Mesothelial cell of epicardium (in vitro differentiated cells): ENCODE data around the gene CSNK1G2. TPM values are rescaled to one million over a fixed set of nuclear protein-coding genes. Genes with fewer than 3 reads are reported as not detected.

ENCODE experiments used
- DNase-seq, 2 experiments: peaks; one replicate each; pipeline ENCODE4 v3.0.0; 2021; ENCODE audit warnings: low spot score in 2 of 2; ENCODE audit not compliant: unreplicated experiment in 2 of 2
- H3K27ac Mint-ChIP-seq: 2 replicates; pipeline ENCODE4 v1.8.0; 2021; ENCODE audit warnings: mixed read lengths
- H3K27me3 Mint-ChIP-seq: 2 replicates; pipeline ENCODE4 v1.8.0; 2021; ENCODE audit warnings: low read depth, mixed read lengths
- H3K36me3 Mint-ChIP-seq: 2 replicates; pipeline ENCODE4 v1.8.0; 2021; ENCODE audit warnings: mixed read lengths
- H3K4me1 Mint-ChIP-seq: 2 replicates; pipeline ENCODE4 v1.8.0; 2021; ENCODE audit warnings: mixed read lengths
- H3K4me3 Mint-ChIP-seq: 2 replicates; pipeline ENCODE4 v1.8.0; 2021; ENCODE audit warnings: mild to moderate bottlenecking, moderate library complexity, mixed read lengths
- H3K9me3 Mint-ChIP-seq: 2 replicates; pipeline ENCODE4 v1.8.0; 2021; ENCODE audit warnings: mixed read lengths
- total RNA-seq: library from RNA; stranded (reverse); gene quantifications from 3 replicates; pipeline ENCODE4 v1.2.1, GENCODE V29; 2021
- TF ChIP-seq, protein P1 (sequence below): fragments of 200-600 bp; sonication (generic); IDR thresholded peaks from one replicate; pipeline ENCODE4 v1.5.0; 2021; ENCODE audit warnings: antibody characterized with exemption; ENCODE audit not compliant: unreplicated experiment

Gene CSNK1G2
- total RNA-seq, 1 donor from 2014 or later: 79.1 TPM

DNA sequence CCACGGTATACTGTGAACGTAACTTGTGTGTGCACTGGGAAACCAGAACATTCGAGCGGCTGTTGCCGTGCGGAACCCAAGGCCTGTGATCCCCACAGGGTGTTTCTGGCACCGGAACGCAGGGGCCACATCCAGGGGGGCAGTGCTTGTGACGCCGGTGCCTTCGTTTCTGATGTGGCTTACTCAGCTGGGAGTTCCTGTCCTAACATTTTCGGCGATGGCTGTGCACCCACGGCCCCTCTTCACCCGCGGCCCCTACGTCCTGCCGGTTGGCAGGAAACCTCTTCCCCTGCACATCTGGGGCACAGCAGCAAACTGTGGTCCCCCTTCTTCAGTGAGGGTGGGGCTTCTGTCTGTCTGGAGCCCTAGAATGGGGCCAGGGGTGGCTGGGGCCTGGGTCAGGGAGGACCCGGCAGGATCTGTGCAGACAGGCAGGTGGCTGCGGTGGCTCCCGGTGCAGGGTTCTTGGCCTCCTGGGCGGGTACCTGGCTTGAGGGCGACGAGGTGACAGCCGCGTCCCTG, 26.2 kb downstream of the CSNK1G2 start:
- Mint-ChIP-seq H3K4me1 (peaks cover 3% of the 10 kb centered on the region), H3K27ac (no peak overlapping the region), H3K9me3 (no peaks in the 10 kb centered on the region), H3K27me3 (no peaks in the 10 kb centered on the region), H3K36me3 (peaks cover 10% of the 10 kb centered on the region), H3K4me3 (no peak overlapping the region)
- TF ChIP-seq, protein P1, sequence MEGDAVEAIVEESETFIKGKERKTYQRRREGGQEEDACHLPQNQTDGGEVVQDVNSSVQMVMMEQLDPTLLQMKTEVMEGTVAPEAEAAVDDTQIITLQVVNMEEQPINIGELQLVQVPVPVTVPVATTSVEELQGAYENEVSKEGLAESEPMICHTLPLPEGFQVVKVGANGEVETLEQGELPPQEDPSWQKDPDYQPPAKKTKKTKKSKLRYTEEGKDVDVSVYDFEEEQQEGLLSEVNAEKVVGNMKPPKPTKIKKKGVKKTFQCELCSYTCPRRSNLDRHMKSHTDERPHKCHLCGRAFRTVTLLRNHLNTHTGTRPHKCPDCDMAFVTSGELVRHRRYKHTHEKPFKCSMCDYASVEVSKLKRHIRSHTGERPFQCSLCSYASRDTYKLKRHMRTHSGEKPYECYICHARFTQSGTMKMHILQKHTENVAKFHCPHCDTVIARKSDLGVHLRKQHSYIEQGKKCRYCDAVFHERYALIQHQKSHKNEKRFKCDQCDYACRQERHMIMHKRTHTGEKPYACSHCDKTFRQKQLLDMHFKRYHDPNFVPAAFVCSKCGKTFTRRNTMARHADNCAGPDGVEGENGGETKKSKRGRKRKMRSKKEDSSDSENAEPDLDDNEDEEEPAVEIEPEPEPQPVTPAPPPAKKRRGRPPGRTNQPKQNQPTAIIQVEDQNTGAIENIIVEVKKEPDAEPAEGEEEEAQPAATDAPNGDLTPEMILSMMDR: no peak
- no peak for DNase-seq

DNA sequence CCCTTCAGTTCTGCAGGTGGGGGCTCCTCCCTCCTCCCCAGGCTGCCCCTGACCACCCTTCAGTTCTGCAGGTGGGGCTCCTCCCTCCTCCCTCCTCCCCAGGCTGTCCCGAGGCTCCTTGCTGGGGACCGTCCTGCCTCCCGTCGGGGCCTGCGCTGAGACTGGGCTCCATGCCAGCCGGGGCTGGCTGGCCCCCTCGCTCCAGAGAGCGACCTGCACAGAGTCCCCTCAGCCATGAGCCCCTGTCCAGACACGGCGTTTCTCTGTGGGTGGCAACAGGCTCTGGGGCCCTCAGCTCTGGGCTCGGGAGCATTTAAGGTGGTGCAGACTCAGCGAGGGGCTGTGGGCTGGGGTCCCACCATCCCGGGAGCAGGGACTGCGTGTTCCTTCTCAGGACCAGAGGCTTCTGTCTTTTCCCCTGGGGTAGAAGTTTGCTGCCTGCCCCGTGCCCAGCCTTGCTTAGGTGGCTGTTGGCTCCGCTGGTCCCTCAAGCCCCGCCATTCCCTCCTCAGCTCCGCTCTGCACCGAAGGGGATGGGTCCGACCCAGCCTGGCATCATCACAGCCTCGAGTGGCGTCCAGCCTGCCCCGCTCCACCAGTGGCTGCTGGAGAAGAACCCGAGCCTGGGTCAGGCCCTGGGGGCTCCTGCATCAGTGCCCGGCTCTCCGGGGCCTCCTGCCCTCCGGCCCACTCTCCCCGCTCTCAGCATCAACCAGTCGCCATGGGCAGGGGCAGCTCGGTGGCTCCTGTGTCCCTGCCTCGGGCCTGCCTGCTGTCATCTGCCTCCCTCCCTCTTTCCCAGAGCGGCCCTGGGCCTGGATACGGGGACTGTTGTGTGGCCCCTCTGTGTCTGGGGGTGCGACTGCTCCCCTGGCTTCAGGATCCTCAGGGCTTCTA, 27.6 kb downstream of the CSNK1G2 start:
- peaks cover 7% of the 10 kb centered on the region for H3K36me3 Mint-ChIP-seq
- DNase-seq: no peak
- peaks cover 3% of the 10 kb centered on the region for H3K4me1 Mint-ChIP-seq
- H3K4me3 Mint-ChIP-seq: no peak overlapping the region
- no peaks in the 10 kb centered on the region for H3K27me3 Mint-ChIP-seq
- H3K9me3 Mint-ChIP-seq: no peaks in the 10 kb centered on the region
- H3K27ac Mint-ChIP-seq: no peak overlapping the region
- TF ChIP-seq, protein P1: no peak

DNA sequence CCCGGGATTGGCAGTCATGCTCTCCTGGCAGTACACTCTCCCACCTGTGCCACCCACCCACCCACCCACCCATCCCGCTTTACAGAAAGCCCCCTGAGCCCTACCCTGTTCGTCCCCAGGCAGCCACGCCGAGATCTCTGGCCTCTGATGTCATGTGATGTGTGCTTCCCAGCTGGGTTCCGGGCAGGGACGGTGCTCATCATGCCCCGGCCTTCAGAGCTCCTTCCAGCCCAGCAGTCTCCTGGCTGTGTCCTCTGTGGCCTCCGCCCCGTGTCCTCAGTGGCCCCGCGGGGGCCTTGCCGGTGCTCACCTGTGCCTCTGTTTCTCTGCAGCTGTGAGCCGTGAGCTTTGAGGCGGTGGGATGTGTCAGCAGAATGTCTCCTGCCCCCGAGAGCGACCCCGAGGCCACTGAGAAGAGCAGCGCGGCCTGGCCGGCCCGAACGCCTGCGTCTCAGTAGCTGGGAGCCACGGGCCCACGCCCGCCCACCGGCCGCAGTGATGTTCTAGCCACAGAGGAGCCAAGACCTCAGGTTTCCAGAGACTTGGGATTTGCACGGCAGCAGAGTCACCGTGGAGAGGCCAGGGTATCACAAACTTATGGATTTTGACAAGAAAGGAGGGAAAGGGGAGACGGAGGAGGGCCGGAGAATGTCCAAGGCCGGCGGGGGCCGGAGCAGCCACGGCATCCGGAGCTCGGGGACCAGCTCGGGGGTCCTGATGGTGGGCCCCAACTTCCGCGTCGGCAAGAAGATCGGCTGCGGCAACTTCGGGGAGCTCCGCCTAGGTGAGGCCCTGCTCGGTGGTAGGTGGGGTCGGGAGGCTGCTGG, 28.4 kb downstream of the CSNK1G2 start:
- no peak for DNase-seq
- peak overlapping the region; percentile 53 for H3K27ac Mint-ChIP-seq
- TF ChIP-seq, protein P1: no peak
- peaks cover 8% of the 10 kb centered on the region for H3K36me3 Mint-ChIP-seq
- H3K9me3 Mint-ChIP-seq: no peaks in the 10 kb centered on the region
- peaks cover 3% of the 10 kb centered on the region for H3K4me1 Mint-ChIP-seq
- H3K4me3 Mint-ChIP-seq: no peak overlapping the region
- no peaks in the 10 kb centered on the region for H3K27me3 Mint-ChIP-seq

DNA sequence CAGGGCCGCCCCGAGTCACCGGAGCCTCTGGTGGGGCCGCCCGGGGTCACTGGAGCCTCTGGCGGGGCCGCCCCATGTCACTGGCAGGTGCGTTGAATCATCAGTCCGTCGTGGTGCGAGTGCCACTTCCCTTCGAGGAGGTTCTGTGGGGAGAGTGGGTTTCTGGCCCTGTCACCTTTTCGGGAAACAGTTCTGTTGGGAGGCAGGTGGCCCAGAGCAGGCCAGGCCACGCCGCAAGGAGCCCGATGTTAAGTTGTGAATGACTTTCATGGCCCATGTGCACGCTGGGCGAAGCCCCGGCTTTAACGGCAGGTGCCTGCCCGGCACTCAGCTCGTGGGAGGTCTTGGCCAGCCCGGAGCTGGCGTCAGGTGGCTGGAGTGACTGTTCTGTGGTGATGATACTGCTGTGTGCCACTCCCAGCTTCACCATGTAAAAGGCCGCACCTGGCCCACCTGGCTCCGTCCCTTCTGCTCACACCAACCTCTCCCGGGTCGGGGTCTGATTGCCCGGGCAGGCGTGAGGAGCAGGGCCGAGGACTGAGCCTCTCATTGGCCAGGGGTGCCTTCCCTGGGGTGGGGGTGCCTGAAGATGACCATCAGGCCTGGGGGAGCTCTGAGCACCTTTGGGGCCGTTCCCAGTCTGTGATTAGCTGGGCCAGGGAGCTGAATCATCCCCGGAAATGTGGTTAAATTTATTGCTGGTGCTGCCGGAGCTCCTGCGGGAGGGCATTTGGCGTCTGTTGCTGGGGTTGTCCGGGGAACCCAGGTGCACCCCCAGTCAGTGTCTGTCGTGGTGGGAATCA, 29.2 kb downstream of the CSNK1G2 start:
- H3K4me1 Mint-ChIP-seq: peaks cover 3% of the 10 kb centered on the region
- no peak overlapping the region for H3K4me3 Mint-ChIP-seq
- no peak overlapping the region for H3K27ac Mint-ChIP-seq
- DNase-seq: no peak
- no peaks in the 10 kb centered on the region for H3K27me3 Mint-ChIP-seq
- no peaks in the 10 kb centered on the region for H3K9me3 Mint-ChIP-seq
- TF ChIP-seq, protein P1: no peak
- H3K36me3 Mint-ChIP-seq: peaks cover 11% of the 10 kb centered on the region
